ENCODE measurements around the gene CLOCK. TPM values are rescaled to one million over a fixed set of nuclear protein-coding genes. Genes with fewer than 3 reads are reported as not detected.

Gene CLOCK
- total and polyA plus RNA-seq, 2 of the 8 experiments (the other 6 are each of a cell fraction or from before 2014, with no cell fraction given) = 7.7 to 24.2 TPM

DNA sequence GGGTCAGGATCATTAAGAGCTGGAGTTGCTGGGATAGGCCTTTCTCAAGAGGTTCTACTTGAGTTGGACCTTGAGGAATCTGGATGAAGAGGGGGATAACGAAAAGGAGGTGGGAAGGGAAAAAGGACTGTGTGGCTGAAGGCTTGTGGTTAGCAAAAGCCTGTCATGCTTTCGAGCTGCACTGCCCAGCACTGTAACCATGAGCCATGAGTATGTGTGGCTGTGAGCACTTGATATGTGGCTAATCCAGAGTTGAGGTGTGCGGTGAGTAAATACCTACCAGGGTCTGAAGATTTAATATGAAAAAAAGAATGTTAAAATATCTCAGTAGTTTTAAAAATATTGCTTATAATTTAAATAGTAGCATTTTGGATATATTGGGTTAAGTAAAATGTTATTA, 139.6 kb downstream of the CLOCK start (continued):
- TF ChIP-seq RBBP5 (IDR thresholded peaks at IDR 0.05; ENCODE audit: borderline replicate concordance, low read depth, low read length) (no peak), RNF2 (IDR thresholded peaks at IDR 0.05; ENCODE audit: borderline replicate concordance, low read depth, low read length, missing control alignments, poor library complexity, severe bottlenecking) (no peak), CHD2 (IDR thresholded peaks at IDR 0.05; ENCODE audit: low read length) (no peak), RAD21 (IDR thresholded peaks at IDR 0.05 in 1 of 2, conservative IDR thresholded peaks at IDR 0.05 in 1 of 2; ENCODE audit: low read depth in 2 of 2, low read length in 2 of 2) (no peak)

Data from H1 (cell line).